Measurements from ENCODE around the gene PLEKHG5. TPM values are rescaled to one million over a fixed set of nuclear protein-coding genes. Genes with fewer than 3 reads are reported as not detected.

PLEKHG5 gene
- total RNA-seq, 4 donors from 2014 or later: 2.6 to 23.7 (median 8.2) TPM

DNA sequence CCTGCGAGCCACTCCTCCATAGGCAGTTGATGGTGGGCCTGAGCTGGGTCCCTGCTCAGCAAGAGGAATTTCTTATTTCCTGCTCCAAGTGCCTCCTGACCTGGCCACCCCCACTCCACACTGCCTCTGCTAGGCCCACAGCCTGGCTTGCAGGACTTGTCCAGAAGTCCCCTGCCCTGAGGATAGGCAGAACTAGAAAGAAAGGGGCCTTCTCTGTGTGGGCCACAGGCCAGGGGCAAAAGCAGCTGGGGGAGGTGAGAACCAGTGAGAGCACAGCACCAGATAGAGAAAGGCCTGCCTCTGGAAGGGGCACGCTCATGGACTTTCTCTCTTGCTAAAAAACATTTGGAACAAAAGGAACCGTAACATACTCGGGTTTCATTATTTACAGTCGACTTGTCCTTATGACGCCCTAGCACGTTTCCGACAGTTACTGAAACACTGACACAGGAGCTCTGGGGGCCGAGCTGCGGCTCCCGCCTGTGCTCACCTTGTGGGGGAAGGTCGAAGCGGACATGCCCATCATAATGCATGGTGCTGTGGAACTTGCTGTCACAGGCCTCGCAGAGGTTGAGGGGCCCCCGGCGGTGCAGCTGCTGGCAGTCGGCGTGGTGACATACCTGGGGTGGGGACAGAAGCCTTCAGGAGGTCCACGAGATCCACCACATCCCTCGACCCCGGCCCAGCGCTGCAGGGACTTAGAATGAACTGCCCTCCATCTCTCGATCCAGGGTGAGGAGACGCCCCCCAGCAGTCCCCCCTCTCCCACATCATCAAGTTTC is 14.2 kb downstream of the PLEKHG5 start:
- no peaks in the 10 kb centered on the region for H3K27me3 ChIP-seq
- DNase-seq: no peak
- H3K4me3 ChIP-seq: no peak overlapping the region
- no peaks in the 10 kb centered on the region for H3K36me3 ChIP-seq
- H3K27ac ChIP-seq: no peak overlapping the region
- H3K4me1 ChIP-seq: no peaks in the 10 kb centered on the region
- intact Hi-C loops (cut with DNase I; ENCODE audit: low total_unique reads): no loop called here
- H3K9me3 ChIP-seq: no peaks in the 10 kb centered on the region
- TF ChIP-seq POLR2A (IDR thresholded peaks at IDR 0.05): no peak
- TF ChIP-seq, protein P1, sequence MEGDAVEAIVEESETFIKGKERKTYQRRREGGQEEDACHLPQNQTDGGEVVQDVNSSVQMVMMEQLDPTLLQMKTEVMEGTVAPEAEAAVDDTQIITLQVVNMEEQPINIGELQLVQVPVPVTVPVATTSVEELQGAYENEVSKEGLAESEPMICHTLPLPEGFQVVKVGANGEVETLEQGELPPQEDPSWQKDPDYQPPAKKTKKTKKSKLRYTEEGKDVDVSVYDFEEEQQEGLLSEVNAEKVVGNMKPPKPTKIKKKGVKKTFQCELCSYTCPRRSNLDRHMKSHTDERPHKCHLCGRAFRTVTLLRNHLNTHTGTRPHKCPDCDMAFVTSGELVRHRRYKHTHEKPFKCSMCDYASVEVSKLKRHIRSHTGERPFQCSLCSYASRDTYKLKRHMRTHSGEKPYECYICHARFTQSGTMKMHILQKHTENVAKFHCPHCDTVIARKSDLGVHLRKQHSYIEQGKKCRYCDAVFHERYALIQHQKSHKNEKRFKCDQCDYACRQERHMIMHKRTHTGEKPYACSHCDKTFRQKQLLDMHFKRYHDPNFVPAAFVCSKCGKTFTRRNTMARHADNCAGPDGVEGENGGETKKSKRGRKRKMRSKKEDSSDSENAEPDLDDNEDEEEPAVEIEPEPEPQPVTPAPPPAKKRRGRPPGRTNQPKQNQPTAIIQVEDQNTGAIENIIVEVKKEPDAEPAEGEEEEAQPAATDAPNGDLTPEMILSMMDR (IDR thresholded peaks at IDR 0.05): no peak

DNA sequence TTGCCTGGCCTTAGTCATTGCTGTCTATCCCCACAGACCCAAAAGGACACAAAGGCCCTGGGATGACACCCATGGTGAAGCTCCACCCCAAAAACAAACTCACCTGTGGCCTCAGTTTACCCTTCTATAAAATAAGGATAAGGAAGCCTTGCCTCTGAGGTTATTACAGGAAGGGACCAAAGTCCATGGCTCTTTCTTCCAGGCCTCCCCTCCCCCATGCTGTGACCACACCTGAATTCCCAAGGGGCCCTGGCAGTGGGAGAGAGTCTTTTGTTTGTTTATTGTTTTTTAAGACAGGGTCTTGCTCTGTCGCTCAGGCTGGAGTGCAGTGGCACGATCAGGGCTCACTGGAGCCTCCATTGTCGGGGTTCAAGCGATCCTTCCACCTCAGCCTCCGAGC is 15.0 kb downstream of the PLEKHG5 start:
- Histone ChIP-seq H3K27ac (no peak overlapping the region), H3K4me1 (no peaks in the 10 kb centered on the region), H3K36me3 (no peaks in the 10 kb centered on the region), H3K9me3 (no peaks in the 10 kb centered on the region), H3K4me3 (no peak overlapping the region), H3K27me3 (no peaks in the 10 kb centered on the region)
- intact Hi-C loops (cut with DNase I; ENCODE audit: low total_unique reads): no loop called here
- TF ChIP-seq, protein P1 (IDR thresholded peaks at IDR 0.05): no peak
- TF ChIP-seq POLR2A (IDR thresholded peaks at IDR 0.05): no peak
- DNase-seq: no peak

DNA sequence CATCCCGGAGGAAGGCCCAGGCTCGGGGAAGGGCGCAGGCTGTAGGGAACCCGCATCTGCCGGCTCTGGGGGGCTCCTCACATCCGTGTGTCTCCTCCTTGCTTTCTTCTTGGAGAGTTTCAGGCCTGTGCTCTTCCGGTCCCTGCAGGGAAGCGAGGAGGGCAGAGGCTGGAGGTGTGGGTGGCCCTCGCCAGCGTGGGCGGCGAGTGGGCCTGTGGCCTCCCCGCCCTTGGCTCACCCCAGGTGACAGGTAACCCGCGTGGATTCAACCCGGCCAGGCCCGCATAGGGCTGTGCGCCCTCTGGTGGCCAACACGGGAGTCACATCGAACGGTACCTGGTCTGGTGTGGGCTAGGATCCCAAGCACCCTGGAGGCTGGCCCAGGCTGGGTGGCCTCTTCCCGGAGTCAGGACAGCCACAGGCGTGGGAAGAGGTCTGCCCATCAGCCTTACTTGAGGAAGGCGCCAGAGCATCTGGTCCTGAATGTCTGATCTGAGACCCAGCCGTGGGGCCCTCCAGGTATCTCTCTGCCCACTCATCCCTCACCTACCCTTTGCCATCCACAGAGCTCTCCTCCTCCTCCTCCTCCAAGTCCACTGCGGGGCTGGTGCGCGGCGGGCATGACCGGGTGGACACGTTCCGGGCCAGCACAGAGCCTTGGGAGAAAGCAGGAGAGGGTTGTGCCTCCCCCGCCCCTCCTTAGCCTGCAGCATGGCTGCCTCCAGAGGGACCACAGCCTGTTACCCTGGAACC is 15.9 kb downstream of the PLEKHG5 start:
- H3K27me3 ChIP-seq: no peaks in the 10 kb centered on the region
- H3K4me1 ChIP-seq: no peaks in the 10 kb centered on the region
- DNase-seq: peak; percentile 39 to 52
- H3K27ac ChIP-seq: no peak overlapping the region
- H3K4me3 ChIP-seq: no peak overlapping the region
- no peaks in the 10 kb centered on the region for H3K36me3 ChIP-seq
- TF ChIP-seq, protein P1 (IDR thresholded peaks at IDR 0.05): peak; percentile 66 to 88 (median 71)
- no peak for TF ChIP-seq POLR2A (IDR thresholded peaks at IDR 0.05)
- intact Hi-C loops (cut with DNase I; ENCODE audit: low total_unique reads): no loop called here
- H3K9me3 ChIP-seq: no peaks in the 10 kb centered on the region

DNA sequence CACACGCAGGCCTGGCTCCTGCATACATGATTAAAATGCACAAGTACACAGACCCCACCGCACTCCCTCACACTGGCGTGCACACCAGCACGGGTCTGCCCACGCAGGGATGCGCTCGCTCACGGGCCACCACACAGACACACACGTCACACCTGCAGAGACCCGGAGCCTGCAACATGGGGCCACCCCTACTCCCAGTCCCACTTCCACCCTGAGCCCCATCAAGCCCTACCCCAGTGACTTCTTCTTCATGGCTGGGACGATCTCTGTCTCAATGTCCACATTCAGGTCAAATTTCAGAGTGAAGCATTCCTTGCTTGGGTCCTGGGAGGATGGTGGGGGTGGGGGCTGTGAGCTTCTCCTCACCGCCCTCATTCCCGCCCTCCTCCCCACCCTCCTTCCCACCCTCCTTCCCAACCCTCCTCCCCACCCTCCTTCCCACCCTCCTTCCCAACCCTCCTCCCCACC is 16.6 kb downstream of the PLEKHG5 start:
- H3K4me3 ChIP-seq: no peak overlapping the region
- no peaks in the 10 kb centered on the region for H3K9me3 ChIP-seq
- H3K27ac ChIP-seq: no peak overlapping the region
- DNase-seq: no peak
- TF ChIP-seq POLR2A (IDR thresholded peaks at IDR 0.05): no peak
- TF ChIP-seq, protein P1 (IDR thresholded peaks at IDR 0.05): no peak
- H3K27me3 ChIP-seq: no peaks in the 10 kb centered on the region
- H3K4me1 ChIP-seq: no peaks in the 10 kb centered on the region
- no peaks in the 10 kb centered on the region for H3K36me3 ChIP-seq
- intact Hi-C loops (cut with DNase I; ENCODE audit: low total_unique reads): no loop called here

Measured in uterus (tissue), 4 donors.